ENCODE measurements around the gene EXOC3.
"Not testable (repeated sequence)": the region's sequence is repeated elsewhere in the genome, so short reads cannot be mapped to it uniquely, and the experiment has no call there.

Gene EXOC3

DNA sequence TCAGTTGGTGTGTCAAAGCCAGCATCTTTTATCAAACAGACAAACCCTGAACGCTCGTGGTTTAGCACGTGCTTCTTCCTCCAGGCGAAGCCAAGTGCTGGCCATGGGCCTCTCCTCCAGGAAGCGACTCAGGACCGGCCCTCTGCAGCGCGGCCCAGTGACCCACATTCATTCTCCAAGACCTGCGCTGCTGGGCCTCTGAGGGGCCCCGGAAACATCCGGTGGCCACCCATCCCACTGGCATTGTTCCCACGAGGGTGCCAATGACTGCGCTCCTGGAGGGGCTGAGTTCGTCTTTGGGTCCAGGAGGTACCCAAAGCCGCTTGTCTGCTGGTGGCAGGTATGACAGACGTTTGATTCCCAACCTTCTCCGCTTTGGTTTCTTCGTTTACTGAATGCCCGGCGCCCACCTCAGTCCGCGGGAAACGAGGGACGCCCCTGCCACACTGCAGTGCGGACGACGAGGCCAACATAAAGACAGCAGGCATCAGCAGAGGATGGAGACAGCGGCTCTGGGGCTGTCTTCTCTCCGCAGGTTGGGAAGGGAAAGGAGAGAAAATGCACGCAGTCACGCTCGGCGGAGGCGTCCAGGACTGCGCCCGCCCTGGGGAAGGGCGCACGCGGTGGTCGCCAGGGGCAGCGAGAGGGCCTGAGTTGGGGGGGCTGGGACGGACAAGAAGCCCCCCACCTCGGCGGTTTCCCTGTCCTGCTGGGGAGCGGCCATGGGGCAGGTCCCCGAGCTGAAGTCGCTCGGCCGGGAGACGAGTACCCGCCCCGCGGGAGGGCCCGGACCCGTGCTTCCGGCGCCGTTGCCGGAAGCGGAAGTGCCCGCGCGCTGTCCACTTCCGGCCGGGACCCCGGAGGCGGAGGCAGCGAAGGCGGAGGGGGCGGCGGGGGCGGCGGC, at the start of gene EXOC3:
EXOC3 (plus strand) TSS at position 842 of the 904 bp plus-strand sequence. CDS start 3,030 bp downstream, outside the sequence.
- DNase-seq (ENCODE audit: insufficient read length, low spot score) = peak; percentile 99
- FAIRE-seq = no peak
- TF ChIP-seq POLR2A (IDR thresholded peaks at IDR 0.05; ENCODE audit: low read depth, low read length) = peak; percentile 78

DNA sequence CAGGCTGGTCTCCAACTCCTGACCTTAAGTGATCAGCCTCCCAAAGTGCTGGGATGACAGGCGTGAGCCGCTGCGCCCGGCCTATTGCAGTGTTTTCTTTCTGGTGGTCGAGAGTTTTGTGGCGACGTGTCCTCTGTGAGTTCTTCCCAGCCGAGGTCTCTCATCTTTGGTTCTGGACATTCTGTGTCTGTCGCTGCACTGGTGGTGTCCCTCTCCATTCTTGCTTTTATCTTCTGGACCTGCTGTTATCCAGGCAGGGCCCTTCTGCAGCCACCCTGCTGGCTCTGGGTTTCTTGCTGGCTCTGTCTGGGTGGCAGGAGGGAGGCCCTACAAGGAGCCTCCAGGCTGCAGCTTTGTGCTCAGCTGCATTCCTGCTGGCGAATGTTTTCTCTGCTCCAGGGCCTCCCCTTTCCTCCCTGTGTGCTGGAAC, 49.1 kb upstream of the EXOC3 start:
- DNase-seq (ENCODE audit: insufficient read length, low spot score) (no peak), FAIRE-seq (no peak)
- no peak for TF ChIP-seq POLR2A (IDR thresholded peaks at IDR 0.05; ENCODE audit: low read depth, low read length)

DNA sequence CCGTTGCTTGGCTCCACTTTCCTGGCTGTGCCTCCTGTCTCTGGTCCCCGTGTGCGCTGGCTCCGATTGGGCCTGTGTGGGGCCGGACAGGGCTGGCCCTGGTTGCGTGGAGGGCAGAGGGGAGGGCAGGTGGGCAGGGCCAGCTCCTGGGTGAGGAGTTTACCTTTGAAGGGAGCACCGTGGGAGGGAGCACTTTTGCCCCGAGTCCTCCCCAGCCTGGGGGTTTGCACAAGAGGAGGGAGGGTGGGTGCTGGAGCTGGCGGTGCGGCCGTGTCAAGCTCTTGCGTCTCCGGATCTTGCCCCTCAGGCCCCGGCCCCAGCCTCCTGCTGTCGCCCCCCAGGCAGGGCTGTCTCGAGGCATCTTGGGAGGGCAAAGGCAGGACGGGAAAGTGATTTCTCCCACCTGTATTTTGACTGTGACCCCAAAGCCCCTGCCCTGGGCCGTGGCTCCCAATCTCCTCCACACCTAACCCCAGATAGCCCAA, 48.3 kb upstream of the EXOC3 start:
- DNase-seq (ENCODE audit: insufficient read length, low spot score) (no peak), FAIRE-seq (no peak)
- TF ChIP-seq POLR2A (IDR thresholded peaks at IDR 0.05; ENCODE audit: low read depth, low read length) = no peak

DNA sequence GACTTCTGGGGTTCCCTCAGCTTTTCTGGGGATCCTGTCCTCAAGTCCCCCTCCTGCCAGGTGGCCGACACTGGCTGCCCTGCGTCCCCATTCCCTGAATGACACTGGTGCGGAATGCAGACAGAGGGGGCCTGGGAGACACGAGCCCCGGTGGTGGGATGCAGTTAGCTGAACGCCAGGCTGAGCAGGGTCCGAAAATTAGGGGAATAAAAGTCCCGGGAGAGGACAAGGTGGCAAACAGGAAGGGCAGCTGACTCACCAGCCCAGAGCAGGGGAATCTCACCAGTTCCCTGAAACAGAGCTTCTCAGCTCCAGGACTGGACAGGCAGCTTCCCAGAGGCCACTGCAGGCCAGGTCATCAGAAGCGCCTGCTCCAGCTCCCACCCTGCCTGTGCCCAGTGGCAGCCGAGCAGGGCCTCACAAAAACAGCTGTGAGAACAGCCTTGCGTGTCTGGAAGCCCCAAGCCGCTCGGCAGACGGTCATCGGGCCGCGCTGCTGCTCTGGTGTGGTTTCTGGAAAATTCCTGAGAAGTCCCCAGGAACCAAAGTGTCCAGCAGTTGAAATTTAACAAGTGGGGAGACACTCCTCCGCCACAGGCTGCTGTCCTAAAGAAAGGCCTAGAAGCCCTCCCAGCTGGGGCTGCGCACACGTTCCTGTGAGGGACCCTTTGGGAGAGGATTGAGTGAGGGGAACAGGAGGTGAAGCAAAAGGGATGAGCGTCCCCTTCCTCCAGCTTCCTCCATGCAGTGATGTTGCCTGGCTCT, 47.6 kb upstream of the EXOC3 start:
- TF ChIP-seq POLR2A (IDR thresholded peaks at IDR 0.05; ENCODE audit: low read depth, low read length) = no peak
- DNase-seq (ENCODE audit: insufficient read length, low spot score) (peak; percentile 78), FAIRE-seq (no peak)

DNA sequence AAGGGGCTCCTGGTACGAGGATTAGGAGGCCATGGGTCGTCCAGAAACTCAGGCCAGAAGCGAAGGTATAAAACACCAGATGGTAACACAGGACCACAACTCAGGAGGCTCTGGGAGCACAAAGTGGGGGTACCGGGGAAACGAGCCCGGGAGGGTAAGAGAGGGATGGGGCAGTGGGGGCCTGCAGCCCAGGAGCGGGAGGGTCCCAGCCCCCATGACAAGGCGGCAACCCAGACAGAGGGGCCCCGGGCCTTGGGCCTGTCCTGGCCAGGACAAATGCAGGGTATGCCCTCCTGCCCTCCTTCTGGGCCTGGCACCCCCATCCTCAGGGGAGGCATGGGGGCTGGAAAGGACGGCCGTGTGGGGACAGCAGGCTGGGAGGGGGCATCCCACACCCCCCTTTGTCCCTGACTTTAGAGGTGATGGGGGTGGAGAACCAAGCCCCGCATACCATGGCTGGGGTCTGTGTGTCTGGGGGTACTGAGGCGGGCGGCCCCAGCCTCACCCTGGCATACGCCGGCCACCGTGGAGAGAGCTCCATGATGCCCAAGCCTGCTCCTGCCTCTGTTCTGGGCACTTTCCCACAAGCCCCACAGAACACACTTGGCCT, 47.0 kb upstream of the EXOC3 start:
- no peak for DNase-seq (ENCODE audit: insufficient read length, low spot score)
- no peak for TF ChIP-seq POLR2A (IDR thresholded peaks at IDR 0.05; ENCODE audit: low read depth, low read length)
- FAIRE-seq = no peak

DNA sequence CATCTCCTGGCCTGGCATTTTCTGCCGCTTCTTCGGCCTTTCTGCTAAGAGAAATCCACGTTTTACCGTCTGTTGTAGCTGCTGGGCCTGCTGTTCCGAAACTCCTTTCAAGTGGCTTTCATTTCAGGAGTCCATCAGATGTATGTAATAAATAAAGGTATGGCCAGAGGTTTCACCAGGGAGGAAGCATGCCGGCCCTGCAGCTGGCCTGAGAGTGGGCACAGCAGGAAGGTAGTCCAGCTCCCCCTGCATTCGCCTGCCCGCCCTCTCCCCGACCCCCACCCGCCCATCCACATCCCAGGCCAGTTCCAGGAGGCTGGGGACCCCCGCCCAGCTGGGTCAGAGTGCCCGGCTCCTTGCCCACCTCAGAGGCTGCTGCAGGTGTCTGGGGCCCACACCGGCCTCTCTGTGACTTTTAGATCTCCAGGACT, 46.4 kb upstream of the EXOC3 start:
- no peak for FAIRE-seq
- TF ChIP-seq POLR2A (IDR thresholded peaks at IDR 0.05; ENCODE audit: low read depth, low read length) = no peak
- DNase-seq (ENCODE audit: insufficient read length, low spot score) = no peak

DNA sequence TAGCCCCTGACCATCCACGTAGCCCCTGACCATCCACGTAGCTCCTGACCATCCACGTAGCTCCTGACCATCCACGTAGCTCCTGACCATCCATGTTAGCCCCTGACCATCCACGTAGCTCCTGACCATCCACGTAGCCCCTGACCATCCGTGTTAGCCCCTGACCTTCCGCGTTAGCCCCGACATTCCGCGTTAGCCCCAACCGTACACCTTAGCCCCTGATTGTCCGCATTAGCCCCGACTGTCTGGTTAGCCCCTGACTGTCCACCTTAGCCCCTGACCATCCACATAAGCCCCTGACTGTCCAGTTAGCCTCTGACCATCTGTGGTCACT, 44.9 kb upstream of the EXOC3 start:
- not testable (repeated sequence) for DNase-seq (ENCODE audit: insufficient read length, low spot score); FAIRE-seq

DNA sequence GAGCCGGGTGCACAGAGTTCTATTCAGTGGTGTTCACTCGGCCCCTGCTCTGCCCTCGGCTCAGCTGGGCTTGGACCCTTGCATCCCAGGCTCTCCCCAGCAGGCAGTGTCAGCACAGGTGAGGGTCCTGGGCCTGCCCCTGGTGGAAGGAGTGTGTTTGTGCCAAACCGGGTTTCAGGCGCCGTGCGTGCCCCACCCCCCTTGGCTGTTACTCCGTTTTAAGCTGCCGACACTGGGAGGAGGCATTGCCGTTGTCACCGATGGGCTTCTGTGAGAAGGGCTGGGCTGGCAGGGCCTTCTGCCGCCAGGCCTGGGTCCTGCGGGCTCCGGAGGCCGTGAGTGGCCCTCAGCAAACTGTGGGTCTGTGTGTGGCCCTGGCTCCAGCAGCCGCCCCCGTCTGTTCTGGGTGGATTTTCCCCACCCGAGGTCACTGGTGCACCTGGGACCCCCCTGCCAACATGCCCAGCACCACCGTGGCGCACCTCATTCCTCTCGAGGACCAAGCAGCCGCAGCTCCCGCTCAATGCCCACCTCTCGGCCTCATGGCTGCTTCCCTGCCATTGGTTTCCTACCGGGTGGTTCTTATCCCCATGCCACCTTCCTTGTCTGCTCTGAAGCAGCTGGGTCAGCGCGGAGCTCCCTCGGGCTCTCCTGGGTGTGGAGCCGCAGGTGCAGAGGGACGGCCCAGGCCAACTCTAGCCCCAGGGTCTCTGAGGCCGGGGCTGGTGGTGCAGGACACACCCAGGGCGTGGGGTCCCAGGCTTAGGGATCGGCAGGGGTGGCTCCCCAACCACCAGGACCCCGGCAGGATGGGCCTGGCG, 44.3 kb upstream of the EXOC3 start:
- no peak for TF ChIP-seq POLR2A (IDR thresholded peaks at IDR 0.05; ENCODE audit: low read depth, low read length)
- FAIRE-seq (no peak), DNase-seq (ENCODE audit: insufficient read length, low spot score) (no peak)

DNA sequence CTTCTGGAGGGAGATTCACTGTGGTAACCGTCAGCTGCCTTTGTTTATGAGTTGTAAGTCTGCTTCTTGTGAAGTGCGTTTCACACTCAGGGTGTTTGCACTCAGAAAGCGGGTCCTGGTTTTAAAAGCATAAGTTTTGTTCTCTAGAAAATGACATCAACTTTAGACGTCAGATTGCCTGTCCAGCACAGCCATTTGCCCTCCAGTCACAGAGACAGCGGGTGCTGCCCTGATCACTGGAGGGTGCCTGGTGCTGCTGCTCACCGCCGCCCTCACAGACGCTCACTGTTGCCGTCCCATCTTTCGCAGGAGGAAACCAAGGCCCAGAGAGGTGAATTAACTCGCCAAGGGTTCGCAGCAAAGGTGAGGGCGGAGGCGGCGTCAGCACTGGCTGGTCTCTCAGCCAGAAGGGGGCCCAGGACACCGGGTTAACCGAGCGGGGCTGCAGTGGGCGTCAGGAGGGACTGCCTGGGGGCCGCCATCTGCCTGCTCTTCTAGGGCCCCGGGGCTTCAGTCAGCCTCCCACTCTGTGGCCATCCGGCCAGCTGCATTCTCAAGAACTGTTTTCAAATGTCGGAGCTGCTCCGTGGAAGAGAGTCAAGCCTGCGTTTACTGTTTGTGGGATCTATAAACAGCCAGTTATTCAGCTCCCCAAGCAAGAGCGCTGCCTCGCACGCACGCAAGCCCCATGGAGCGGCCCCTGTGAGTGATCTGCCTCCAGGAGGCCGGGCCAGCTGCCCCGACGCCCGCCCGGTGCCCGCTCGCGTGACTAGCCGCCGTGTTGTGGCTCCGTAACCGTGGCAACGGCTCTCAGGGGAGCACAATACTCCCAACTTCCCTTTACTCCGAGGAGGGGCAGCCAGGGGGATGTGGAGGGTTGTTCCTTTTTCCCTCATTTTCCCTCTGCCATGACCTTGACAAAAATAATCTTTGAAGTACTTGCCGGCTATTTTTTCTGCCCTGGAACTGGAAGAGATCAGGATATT, 43.4 kb upstream of the EXOC3 start:
- FAIRE-seq (no peak), DNase-seq (ENCODE audit: insufficient read length, low spot score) (no peak)
- TF ChIP-seq POLR2A (IDR thresholded peaks at IDR 0.05; ENCODE audit: low read depth, low read length) = no peak

DNA sequence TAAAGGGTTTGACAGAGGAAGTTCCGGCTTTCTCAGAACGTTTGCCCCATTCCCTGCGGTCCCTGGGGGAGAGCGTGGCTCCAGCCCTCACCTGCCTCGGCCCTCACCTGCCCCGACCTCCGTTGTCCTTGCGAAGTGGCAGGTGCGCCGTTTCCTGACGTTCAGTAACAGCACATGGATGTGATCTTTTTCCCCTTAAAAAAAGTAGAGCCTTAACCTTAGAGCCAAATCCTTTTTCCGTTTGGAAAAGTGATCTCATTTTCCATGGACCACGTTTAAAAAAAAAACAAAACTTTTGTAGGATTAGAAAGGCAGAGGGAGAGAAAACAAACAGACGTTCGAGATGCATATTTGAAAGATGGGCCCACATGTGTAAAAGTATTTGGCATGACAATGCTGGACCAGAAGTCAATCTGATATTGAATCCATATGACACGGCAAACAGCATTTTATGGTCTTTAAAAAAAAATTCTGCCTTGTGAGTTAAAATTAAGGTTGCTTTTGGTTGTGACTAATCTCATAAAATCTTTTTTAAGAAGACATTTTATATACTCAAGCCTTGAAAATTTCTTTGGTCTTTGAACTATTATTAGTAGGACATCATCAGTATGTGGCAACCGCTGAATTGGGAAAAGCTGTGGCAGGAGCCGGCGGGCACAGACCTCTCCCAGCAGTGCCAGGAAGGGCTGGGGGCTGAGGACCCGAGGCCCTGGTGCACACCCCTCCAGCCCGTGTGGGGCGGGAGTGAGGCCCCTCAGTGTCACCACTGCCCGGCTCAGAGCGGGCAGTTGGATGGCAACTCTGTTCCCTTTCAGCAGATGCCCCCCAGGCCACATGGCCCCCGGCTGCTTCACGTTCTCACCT, 42.5 kb upstream of the EXOC3 start:
- DNase-seq (ENCODE audit: insufficient read length, low spot score) (no peak), FAIRE-seq (no peak)

More for the DNA sequence above, 42.5 kb upstream of the EXOC3 start:
- no peak for TF ChIP-seq POLR2A (IDR thresholded peaks at IDR 0.05; ENCODE audit: low read depth, low read length)
